ENCODE data around the gene DCTD.

DCTD gene

GRCh38 chr4:182874304-182874751 is 42.9 kb downstream of the DCTD start:
- H3K4me1 ChIP-seq (ENCODE audit: control insufficient read depth, insufficient read depth, low read length) = no peaks in the 10 kb centered on the region
- no peak for DNase-seq (ENCODE audit: low read depth, low spot score)

GRCh38 chr4:182873726-182874125 is 43.5 kb downstream of the DCTD start:
- Histone ChIP-seq H3K4me3 (ENCODE audit: low read length) (no peak overlapping the region), H3K36me3 (ENCODE audit: control insufficient read depth, insufficient read depth, low read length) (no peaks in the 10 kb centered on the region), H3K27ac (ENCODE audit: low read length) (no peak overlapping the region), H3K27me3 (ENCODE audit: control insufficient read depth, insufficient read depth, low read length) (no peaks in the 10 kb centered on the region), H3K9me3 (ENCODE audit: control insufficient read depth, insufficient read depth, low read length) (no peaks in the 10 kb centered on the region), H3K4me1 (ENCODE audit: control insufficient read depth, insufficient read depth, low read length) (no peaks in the 10 kb centered on the region)
- DNase-seq (ENCODE audit: low read depth, low spot score) = no peak
- no CpG with 5 or more reads among the region's 13 CpGs for WGBS (ENCODE audit: insufficient coverage, insufficient read length)

More at GRCh38 chr4:182874304-182874751, 42.9 kb downstream of the DCTD start:
- H3K27ac ChIP-seq (ENCODE audit: low read length) = no peak overlapping the region
- H3K27me3 ChIP-seq (ENCODE audit: control insufficient read depth, insufficient read depth, low read length) = no peaks in the 10 kb centered on the region
- WGBS (ENCODE audit: insufficient coverage, insufficient read length) = no CpG with 5 or more reads among the region's 12 CpGs
- H3K9me3 ChIP-seq (ENCODE audit: control insufficient read depth, insufficient read depth, low read length) = no peaks in the 10 kb centered on the region
- H3K36me3 ChIP-seq (ENCODE audit: control insufficient read depth, insufficient read depth, low read length) = no peaks in the 10 kb centered on the region
- H3K4me3 ChIP-seq (ENCODE audit: low read length) = no peak overlapping the region

DNA sequence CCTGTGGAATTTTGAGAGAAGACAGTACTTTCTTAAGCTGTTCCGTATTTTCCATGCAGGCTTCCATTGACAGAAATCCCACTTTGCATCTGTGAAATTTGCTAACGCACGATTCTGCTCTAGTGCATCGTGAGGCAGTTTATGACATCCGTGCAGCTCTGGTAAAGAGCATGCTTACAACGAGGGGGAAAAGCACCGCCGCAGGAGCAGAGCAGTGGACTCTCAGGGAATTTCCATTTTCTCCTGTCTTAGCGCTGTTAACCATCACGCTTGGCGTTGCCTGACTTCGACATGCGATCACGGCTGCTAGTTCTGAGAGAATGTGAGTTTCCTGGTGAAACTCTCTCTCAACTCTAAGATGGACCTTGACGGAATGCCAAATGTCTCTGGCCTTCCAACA is 43.9 kb downstream of the DCTD start:
- WGBS (ENCODE audit: insufficient coverage, insufficient read length) = no CpG with 5 or more reads among the region's 15 CpGs
- Histone ChIP-seq H3K27ac (ENCODE audit: low read length) (no peak overlapping the region), H3K9me3 (ENCODE audit: control insufficient read depth, insufficient read depth, low read length) (no peaks in the 10 kb centered on the region), H3K4me1 (ENCODE audit: control insufficient read depth, insufficient read depth, low read length) (no peaks in the 10 kb centered on the region), H3K36me3 (ENCODE audit: control insufficient read depth, insufficient read depth, low read length) (no peaks in the 10 kb centered on the region), H3K4me3 (ENCODE audit: low read length) (no peak overlapping the region), H3K27me3 (ENCODE audit: control insufficient read depth, insufficient read depth, low read length) (no peaks in the 10 kb centered on the region)
- no peak for DNase-seq (ENCODE audit: low read depth, low spot score)

GRCh38 chr4:182872886-182873285 is 44.3 kb downstream of the DCTD start:
- H3K36me3 ChIP-seq (ENCODE audit: control insufficient read depth, insufficient read depth, low read length) = no peaks in the 10 kb centered on the region
- H3K4me3 ChIP-seq (ENCODE audit: low read length) = no peak overlapping the region
- DNase-seq (ENCODE audit: low read depth, low spot score) = no peak
- H3K4me1 ChIP-seq (ENCODE audit: control insufficient read depth, insufficient read depth, low read length) = no peaks in the 10 kb centered on the region
- whole genome bisulfite sequencing (ENCODE audit: insufficient coverage, insufficient read length) = no CpG with 5 or more reads among the region's 13 CpGs
- no peaks in the 10 kb centered on the region for H3K9me3 ChIP-seq (ENCODE audit: control insufficient read depth, insufficient read depth, low read length)
- H3K27me3 ChIP-seq (ENCODE audit: control insufficient read depth, insufficient read depth, low read length) = no peaks in the 10 kb centered on the region
- H3K27ac ChIP-seq (ENCODE audit: low read length) = no peak overlapping the region

DNA sequence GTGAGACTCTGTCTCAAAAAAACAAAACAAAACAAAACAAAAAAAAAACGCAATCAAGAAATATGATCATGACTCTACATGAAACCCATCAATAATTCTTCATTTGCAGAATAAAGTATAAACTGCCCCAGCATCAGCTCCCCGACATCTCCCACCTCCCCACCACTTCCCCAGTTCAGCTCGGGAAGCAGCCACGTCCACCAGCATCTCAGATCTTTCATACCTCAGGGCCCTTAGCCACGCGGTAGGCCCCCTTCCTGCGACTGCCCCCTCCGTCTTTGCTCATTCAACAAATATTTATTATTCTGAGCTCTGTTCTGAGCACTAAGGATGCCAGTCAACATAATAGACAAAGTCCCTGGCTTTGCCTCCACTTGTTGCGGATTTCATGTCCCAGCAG is 45.6 kb downstream of the DCTD start:
- DNase-seq (ENCODE audit: low read depth, low spot score) = no peak
- WGBS (ENCODE audit: insufficient coverage, insufficient read length) = no CpG with 5 or more reads among the region's 9 CpGs

GRCh38 chr4:182869697-182870096 is 47.5 kb downstream of the DCTD start:
- no peaks in the 10 kb centered on the region for H3K9me3 ChIP-seq (ENCODE audit: control insufficient read depth, insufficient read depth, low read length)
- H3K4me1 ChIP-seq (ENCODE audit: control insufficient read depth, insufficient read depth, low read length) = peaks cover 2% of the 10 kb centered on the region; the same call in 1 of the 2 replicates
- no peak for DNase-seq (ENCODE audit: low read depth, low spot score)
- H3K4me3 ChIP-seq (ENCODE audit: low read length) = no peak overlapping the region
- no CpG with 5 or more reads among the region's 4 CpGs for WGBS (ENCODE audit: insufficient coverage, insufficient read length)
- H3K36me3 ChIP-seq (ENCODE audit: control insufficient read depth, insufficient read depth, low read length) = no peaks in the 10 kb centered on the region
- H3K27ac ChIP-seq (ENCODE audit: low read length) = no peak overlapping the region
- no peaks in the 10 kb centered on the region for H3K27me3 ChIP-seq (ENCODE audit: control insufficient read depth, insufficient read depth, low read length)

More for the DNA sequence above, 45.6 kb downstream of the DCTD start:
- no peaks in the 10 kb centered on the region for H3K9me3 ChIP-seq (ENCODE audit: control insufficient read depth, insufficient read depth, low read length)
- no peaks in the 10 kb centered on the region for H3K27me3 ChIP-seq (ENCODE audit: control insufficient read depth, insufficient read depth, low read length)
- H3K27ac ChIP-seq (ENCODE audit: low read length) = no peak overlapping the region
- no peaks in the 10 kb centered on the region for H3K36me3 ChIP-seq (ENCODE audit: control insufficient read depth, insufficient read depth, low read length)
- H3K4me1 ChIP-seq (ENCODE audit: control insufficient read depth, insufficient read depth, low read length) = no peaks in the 10 kb centered on the region
- no peak overlapping the region for H3K4me3 ChIP-seq (ENCODE audit: low read length)

DNA sequence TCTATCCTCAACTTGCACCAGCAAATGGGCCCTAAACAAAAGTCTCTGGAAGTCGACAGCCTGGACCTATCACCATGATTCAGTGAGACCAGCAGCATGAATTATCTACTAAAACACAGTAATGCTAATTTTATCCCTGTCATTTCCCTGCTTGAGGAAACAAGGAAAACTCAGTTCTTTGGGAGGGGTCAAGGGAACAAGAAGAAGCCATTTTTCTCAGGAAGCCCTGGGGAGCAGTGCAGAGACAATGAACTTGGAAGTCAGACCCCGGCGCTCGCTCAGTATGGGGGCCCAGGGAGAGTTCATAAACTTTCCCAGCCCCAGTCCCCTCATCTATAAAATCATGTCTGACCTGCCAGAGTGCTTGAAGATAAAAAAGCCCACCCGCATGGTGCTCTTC is 50.4 kb downstream of the DCTD start:
- H3K27me3 ChIP-seq (ENCODE audit: control insufficient read depth, insufficient read depth, low read length) = no peaks in the 10 kb centered on the region
- H3K4me3 ChIP-seq (ENCODE audit: low read length) = no peak overlapping the region
- no peak for DNase-seq (ENCODE audit: low read depth, low spot score)
- no peaks in the 10 kb centered on the region for H3K36me3 ChIP-seq (ENCODE audit: control insufficient read depth, insufficient read depth, low read length)
- no peaks in the 10 kb centered on the region for H3K9me3 ChIP-seq (ENCODE audit: control insufficient read depth, insufficient read depth, low read length)
- H3K4me1 ChIP-seq (ENCODE audit: control insufficient read depth, insufficient read depth, low read length) = peaks cover 4% of the 10 kb centered on the region; the same call in 1 of the 2 replicates
- WGBS (ENCODE audit: insufficient coverage, insufficient read length) = no CpG with 5 or more reads among the region's 5 CpGs
- no peak overlapping the region for H3K27ac ChIP-seq (ENCODE audit: low read length)

DNA sequence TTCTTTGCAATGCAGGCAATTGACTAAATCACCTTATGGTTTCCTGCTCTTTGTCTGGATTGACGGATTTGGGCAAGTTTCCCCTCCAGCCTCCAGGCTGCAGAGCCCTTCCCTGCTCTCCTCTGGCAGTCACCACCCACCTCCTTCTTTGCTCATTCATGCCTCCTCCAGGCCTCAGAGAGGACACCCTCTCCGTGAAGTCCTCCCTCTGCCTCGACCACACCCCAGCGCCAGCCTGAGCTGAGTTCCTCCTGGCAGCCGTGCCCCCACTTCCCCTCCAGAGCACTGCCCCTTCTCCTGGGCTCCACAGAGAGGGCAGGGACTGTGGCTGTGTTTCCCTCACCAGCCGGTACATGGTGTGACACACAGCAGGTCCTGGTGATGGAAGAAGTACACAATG is 53.7 kb downstream of the DCTD start:
- no peaks in the 10 kb centered on the region for H3K36me3 ChIP-seq (ENCODE audit: control insufficient read depth, insufficient read depth, low read length)
- H3K27ac ChIP-seq (ENCODE audit: low read length) = no peak overlapping the region
- peaks cover 4% of the 10 kb centered on the region; the same call in 1 of the 2 replicates for H3K4me1 ChIP-seq (ENCODE audit: control insufficient read depth, insufficient read depth, low read length)
- H3K4me3 ChIP-seq (ENCODE audit: low read length) = no peak overlapping the region
- DNase-seq (ENCODE audit: low read depth, low spot score) = no peak
- no peaks in the 10 kb centered on the region for H3K9me3 ChIP-seq (ENCODE audit: control insufficient read depth, insufficient read depth, low read length)
- no CpG with 5 or more reads among the region's 6 CpGs for WGBS (ENCODE audit: insufficient coverage, insufficient read length)
- H3K27me3 ChIP-seq (ENCODE audit: control insufficient read depth, insufficient read depth, low read length) = no peaks in the 10 kb centered on the region

DNA sequence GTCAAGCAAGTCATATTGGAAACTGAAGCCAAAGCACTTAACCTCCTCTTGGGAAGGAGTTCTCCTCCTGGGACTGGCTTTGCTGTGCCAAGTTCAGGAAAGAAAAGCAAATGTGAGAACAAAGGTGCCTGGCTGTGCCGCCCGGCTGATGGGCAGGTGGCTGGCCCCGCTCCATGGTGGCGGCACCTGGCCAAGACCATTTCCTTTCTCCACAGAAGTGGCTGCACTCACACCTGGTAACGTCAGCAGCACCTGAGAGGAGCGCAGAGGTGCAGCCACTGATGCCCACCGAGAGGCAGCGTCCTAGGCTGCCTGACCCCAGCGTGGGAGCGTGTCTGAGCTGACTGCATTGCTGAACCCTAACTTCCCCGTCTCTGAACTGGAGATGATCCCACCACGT is 54.3 kb downstream of the DCTD start:
- no peaks in the 10 kb centered on the region for H3K9me3 ChIP-seq (ENCODE audit: control insufficient read depth, insufficient read depth, low read length)
- H3K36me3 ChIP-seq (ENCODE audit: control insufficient read depth, insufficient read depth, low read length) = no peaks in the 10 kb centered on the region
- no CpG with 5 or more reads among the region's 12 CpGs for WGBS (ENCODE audit: insufficient coverage, insufficient read length)
- H3K27ac ChIP-seq (ENCODE audit: low read length) = no peak overlapping the region
- H3K27me3 ChIP-seq (ENCODE audit: control insufficient read depth, insufficient read depth, low read length) = no peaks in the 10 kb centered on the region
- no peak for DNase-seq (ENCODE audit: low read depth, low spot score)
- peaks cover 4% of the 10 kb centered on the region; the same call in 1 of the 2 replicates for H3K4me1 ChIP-seq (ENCODE audit: control insufficient read depth, insufficient read depth, low read length)
- H3K4me3 ChIP-seq (ENCODE audit: low read length) = no peak overlapping the region

- Histone ChIP-seq H3K36me3 (ENCODE audit: control insufficient read depth, insufficient read depth, low read length) (no peaks in the 10 kb centered on the region), H3K4me1 (ENCODE audit: control insufficient read depth, insufficient read depth, low read length) (peaks cover 4% of the 10 kb centered on the region; the same call in 1 of the 2 replicates), H3K27ac (ENCODE audit: low read length) (no peak overlapping the region), H3K27me3 (ENCODE audit: control insufficient read depth, insufficient read depth, low read length) (no peaks in the 10 kb centered on the region), H3K9me3 (ENCODE audit: control insufficient read depth, insufficient read depth, low read length) (no peaks in the 10 kb centered on the region), H3K4me3 (ENCODE audit: low read length) (no peak overlapping the region)
- no CpG with 5 or more reads among the region's 17 CpGs for WGBS (ENCODE audit: insufficient coverage, insufficient read length)
- no peak for DNase-seq (ENCODE audit: low read depth, low spot score)
These were observed 54.9 kb downstream of the DCTD start for GRCh38 chr4:182862141-182862875.

DNA sequence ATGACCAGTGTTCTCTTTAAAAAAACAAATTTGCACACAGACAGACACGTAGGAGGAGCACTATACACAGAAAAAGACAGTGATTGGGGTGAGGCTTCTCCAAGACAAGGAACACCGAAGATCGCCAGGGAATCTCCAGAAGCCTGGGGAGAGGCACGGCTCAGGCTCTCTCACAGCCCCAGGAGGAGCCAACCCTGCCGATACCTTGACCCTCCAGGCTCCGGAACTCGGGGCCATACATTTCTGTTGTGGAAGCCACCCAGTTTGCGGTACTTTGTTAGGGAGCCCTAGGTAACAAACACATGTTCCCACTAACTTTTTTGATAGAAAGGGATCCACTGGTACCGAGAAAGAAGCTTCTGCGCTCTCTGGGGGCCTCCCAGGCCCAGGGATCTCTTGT is 55.8 kb downstream of the DCTD start:
- H3K27ac ChIP-seq (ENCODE audit: low read length) = no peak overlapping the region
- WGBS (ENCODE audit: insufficient coverage, insufficient read length) = no CpG with 5 or more reads among the region's 10 CpGs
- peaks cover 2% of the 10 kb centered on the region; the same call in 1 of the 2 replicates for H3K4me1 ChIP-seq (ENCODE audit: control insufficient read depth, insufficient read depth, low read length)
- H3K9me3 ChIP-seq (ENCODE audit: control insufficient read depth, insufficient read depth, low read length) = no peaks in the 10 kb centered on the region
- no peak for DNase-seq (ENCODE audit: low read depth, low spot score)
- no peak overlapping the region for H3K4me3 ChIP-seq (ENCODE audit: low read length)
- no peaks in the 10 kb centered on the region for H3K36me3 ChIP-seq (ENCODE audit: control insufficient read depth, insufficient read depth, low read length)
- no peaks in the 10 kb centered on the region for H3K27me3 ChIP-seq (ENCODE audit: control insufficient read depth, insufficient read depth, low read length)

Data from iPS DF 6.9 (cell line).